Stimulated activated CD8-positive, alpha-beta memory T cell treated with anti-CD3 and anti-CD28 coated beads, Interleukin-7, amount 100 ng/mL, for 48 hours (primary cell): ENCODE measurements around the gene TTLL11.

Experiments
- DNase-seq, 2 donors: peaks; one replicate each; pipeline ENCODE4 v3.0.0-alpha.2; 2020; ENCODE audit warnings: low read depth in 1 of 2; ENCODE audit errors: extremely low read depth in 1 of 2

TTLL11 gene

GRCh38 chr9:122110100-122110833 lies 17.2 kb upstream of the TTLL11 start:
- no peak for DNase-seq

DNA sequence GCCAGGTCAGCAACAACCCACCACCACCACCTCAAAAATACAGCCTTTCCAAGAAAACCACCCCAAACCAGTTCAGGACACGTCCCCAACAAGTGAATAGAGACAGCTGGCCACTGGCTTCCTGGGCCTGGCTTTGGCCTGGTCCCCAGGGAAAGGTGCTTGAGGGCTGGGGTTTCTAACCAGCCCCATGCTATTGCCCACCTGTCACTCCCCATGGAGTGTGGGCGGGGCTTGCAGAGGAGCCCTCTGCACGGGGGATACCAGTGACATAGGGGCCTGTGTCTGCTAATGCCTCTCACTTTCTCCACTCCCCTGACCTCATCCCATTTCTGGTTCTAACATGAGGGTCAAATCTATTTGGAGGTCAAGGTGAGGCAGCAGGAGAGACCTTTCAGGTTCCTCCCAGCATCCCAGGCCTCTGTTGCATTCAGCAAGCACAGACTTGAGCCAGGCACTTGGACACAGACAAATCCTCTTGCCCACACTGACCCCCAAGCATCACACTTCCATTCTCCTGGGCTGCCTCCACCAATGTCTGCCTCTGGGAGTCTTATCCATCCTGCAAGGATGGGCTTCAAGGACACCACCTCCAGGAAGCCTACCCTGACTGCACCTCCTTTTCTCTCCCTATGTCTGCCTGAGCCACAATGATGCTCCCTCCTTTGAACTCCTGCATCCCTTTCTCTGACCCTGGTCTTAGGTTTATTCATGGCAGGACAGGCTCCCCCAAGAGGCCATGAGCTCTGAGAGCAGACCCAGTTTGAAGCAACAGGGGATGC lies 16.1 kb upstream of the TTLL11 start:
- DNase-seq = no peak

DNA sequence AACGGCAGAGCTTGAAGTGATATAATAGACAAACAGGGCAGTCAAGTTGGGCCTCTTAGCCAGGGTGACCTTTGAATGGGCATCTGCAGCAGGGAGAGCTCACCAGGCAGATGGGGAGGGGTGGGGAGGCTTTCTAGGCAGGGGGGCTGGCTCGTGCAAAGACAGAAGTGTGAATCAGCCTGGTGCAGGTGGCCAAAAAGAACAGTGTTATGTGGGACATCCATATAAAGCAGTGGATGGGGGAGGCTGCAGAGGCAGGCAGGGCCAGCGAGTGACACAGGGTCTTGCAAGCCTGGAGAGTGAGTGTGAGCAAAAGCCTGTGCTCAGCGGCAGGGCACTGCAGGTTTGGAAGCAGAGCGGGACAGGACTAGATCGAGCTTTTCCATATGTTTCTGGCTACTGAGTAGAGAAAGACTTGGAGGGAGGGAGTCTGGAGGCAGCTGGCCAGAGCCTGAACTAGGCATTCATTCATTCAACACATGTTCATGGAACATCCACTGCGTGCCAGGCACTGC lies 14.2 kb upstream of the TTLL11 start:
- no peak for DNase-seq

- DNase-seq = no peak
Observed at GRCh38 chr9:122106576-122106975, 13.5 kb upstream of the TTLL11 start.

- DNase-seq = no peak
Observed at GRCh38 chr9:122103985-122104384, 10.9 kb upstream of the TTLL11 start.

GRCh38 chr9:122102156-122102555 lies 9.0 kb upstream of the TTLL11 start:
- no peak for DNase-seq

DNA sequence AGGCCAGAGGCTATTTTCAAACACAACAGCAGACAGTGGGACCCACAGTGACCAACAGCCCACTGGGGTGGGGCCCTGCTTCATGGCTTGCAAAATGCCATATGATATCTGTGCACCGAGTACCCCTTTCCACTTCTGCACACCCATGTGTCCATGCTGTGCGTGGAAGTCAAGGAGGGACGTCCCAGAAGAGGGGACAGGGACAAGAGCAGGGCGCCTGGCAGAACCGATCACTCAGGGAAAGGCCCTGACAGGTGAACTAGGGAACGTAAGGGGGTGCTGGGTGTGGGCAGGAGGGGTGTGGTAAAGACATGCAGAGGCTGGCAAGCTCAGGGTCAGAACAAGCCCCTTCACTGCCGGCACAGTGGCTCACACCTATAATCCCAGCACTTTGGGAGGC lies 7.6 kb upstream of the TTLL11 start:
- DNase-seq = no peak

- peak; percentile 33 to 41 for DNase-seq
Observed at GRCh38 chr9:122099271-122099869, 6.3 kb upstream of the TTLL11 start.

DNA sequence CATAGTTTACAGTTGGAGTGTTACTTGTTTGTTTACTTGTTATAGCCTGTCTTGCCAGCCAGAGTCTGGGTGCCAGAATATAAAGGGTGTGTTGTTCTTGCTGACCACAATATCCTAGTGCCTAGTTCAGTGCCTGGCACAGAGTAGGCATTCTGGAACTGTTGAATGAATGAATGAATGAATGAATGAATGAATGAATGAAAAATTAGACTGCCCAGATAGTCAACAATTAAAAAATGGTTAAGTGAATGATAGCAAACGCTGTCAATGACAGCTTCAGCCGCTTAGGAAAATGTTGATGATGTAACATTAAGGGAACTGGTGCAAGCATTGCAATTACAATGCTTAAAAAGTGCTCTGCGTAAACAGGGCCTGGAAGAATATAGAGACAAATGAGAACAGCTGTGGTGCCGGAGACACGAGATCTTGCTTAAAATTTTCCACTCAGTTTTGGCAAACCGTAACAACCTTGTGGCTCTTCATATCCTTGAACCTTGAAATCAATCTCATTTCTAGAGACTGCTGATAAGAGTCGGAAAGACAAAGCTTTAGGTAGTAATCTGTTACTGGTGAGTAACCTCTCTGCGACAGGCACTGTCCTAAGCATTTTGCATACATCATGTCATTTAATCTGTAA lies 4.7 kb upstream of the TTLL11 start:
- DNase-seq = no peak

DNA sequence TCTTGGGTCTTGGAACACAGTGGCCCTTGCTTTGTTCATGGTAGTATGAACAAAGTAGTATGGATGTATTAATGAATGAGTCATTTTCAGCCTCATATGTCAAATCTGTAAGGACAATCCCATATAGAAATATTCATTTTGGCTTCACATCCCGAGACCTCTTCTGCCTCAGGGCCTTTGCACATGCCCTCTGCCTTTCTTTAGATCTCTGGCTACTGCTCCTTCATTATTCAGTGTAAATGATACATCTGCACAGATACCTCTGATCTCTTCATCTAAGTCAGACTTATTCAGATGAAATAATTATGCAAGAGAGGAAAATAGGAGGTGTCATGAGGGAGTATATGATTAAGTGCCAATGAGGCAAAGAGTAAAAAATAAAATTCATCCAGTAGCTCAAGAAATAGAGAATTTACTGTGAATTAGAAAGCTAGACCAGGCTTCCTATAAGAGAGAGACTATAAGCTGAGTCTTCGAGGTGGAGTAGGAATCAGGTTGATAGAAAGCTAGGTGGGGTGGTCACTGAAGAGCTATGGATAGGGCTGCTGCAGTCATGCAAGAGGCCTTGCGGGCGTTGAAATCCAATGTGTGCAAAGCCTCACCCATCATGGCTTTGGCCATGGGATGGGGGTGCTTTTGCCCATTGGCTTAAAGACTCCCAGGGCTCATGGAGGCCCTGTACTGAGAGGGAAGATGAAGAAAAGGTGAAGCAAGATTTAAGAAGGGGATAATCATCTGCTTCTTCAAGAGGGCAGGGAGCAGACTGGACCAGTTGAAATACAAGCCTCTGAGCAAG lies 3.7 kb upstream of the TTLL11 start:
- no peak for DNase-seq

DNA sequence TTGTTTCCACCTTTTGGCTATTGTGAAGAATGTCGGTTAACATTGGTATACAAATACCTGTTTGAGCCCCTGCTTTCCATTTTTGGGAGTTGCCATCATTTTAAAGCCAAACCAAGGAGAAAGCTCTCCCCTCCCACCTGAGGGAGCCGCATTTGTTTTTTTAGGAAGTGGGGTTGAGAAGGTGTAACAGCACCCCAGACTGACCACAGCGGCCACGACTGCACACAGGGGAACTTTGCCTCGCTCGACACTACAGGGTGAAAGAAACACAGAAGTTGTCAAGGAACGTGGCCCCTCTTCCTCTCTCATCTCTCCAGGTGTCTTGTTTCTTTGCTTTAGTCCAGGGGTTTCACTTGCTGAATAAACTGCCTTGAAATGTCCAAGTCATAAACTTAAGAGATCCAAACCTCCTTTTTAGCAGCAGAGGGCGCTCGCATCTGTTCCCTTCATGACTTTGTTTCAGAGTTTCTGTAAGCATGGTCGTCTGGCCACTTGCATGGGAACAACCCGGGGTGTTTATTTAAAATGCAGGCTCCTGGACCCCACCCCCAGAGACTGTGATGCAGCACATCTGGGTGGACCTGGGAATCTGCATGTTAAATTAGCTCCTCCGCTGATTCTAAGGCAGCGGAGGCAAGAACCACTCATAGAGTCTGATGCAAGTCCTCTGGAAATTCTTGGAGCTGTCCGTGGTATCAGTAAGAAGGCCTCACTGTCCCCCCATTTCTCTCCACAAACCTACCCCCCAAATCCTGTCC lies 2.1 kb upstream of the TTLL11 start:
- DNase-seq = peak; percentile 5 to 24

- no peak for DNase-seq
Observed at GRCh38 chr9:122091682-122092592, 1.2 kb downstream of the TTLL11 start.

GRCh38 chr9:122090981-122091380 lies 2.1 kb downstream of the TTLL11 start:
- no peak for DNase-seq

DNA sequence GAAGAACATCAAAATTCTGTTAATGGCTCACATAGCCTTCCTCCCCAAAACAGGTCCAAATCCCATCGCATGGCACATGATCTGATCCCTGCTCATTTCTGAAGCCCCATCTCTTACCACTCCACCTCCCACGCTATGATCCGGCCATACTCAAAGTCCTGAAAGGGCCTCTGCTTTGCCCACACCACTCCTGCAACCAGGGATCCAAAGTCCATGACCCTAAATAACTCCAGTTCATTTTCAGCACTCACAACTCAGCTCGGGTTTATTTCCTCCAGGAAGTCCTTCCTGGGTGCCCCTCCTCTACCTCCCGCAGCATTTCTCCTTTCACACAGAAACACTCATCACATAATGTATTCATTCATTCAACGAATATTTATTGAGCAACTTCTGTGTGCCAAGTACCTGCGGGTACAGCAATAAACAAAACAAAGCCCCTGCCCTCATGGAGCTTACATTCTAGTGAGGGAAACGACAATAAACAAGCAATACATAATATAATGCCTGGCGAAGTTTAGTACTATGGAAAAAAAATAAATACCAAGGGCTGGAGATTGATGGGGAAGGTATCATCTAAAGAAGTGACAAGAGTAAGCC lies 2.7 kb downstream of the TTLL11 start:
- no peak for DNase-seq

- no peak for DNase-seq
Observed at GRCh38 chr9:122088880-122089706, 4.0 kb downstream of the TTLL11 start.

DNA sequence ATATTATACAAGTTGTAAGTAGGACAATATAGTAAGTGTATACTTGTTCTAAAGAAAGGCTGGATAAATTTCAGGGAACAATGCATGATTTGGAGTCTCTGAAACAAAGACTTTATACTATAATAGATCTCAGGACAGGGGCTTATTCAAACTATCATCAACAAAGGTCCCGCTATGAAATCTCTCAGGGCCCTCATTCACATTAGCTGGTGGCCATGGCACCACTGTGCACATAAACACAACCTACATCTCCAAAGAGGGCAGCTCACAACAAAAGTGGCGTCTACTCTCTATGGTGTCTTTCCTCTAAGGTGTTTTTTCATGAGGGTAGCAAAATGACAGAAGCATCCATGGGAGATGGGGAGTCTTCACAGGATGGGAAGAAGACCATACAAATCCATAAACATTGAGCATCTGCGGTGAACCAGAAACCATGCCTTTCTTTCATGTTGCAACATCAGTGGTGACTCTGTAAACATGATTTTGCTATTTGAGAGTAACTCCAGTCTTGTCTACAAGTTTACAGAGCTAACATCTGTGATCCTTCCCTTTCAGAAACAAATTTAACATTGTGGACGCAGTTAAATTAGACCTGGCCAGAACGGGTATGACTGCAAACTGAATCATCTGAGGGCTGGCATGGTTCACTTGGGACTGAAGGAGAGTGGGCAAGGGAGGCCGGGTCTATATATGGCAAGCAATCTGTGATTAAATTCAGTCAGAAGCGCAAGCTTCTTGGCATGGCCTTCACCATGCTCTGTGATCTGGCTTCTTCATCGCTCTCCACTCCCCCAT lies 5.5 kb downstream of the TTLL11 start:
- DNase-seq = no peak

GRCh38 chr9:122086873-122087272 lies 6.2 kb downstream of the TTLL11 start:
- no peak for DNase-seq
